ENCODE measurements around the gene TAF13. TPM values are rescaled to one million over a fixed set of nuclear protein-coding genes. Genes with fewer than 3 reads are reported as not detected.
"Not testable (repeated sequence)": the region's sequence is repeated elsewhere in the genome, so short reads cannot be mapped to it uniquely, and the experiment has no call there.

Gene TAF13
- total RNA-seq, 2 donors from 2014 or later = 46.7 to 66.2 TPM

- no peak for DNase-seq (ENCODE audit: low spot score)
- no peak for TF ChIP-seq CTCF (IDR thresholded peaks at IDR 0.05)
Observed at GRCh38 chr1:109060707-109061106, 15.1 kb downstream of the TAF13 start.

GRCh38 chr1:109059026-109059425 is 16.8 kb downstream of the TAF13 start:
- ATAC-seq (ENCODE audit: insufficient number of reproducible peaks, low FRiP score, low read depth) (no peak), DNase-seq (ENCODE audit: low spot score) (no peak)
- Histone ChIP-seq H3K27ac (no peak overlapping the region), H3K36me3 (peaks cover 11% of the 10 kb centered on the region), H3K4me1 (ENCODE audit: control insufficient read depth in 1 of 2, low read depth in 2 of 2) (no peaks in the 10 kb centered on the region), H3K4me3 (no peak overlapping the region), H3K9me3 (no peaks in the 10 kb centered on the region), H3K27me3 (replicated peaks; ENCODE audit: insufficient read depth) (no peaks in the 10 kb centered on the region)
- TF ChIP-seq CTCF (IDR thresholded peaks at IDR 0.05) = no peak

More at GRCh38 chr1:109060707-109061106, 15.1 kb downstream of the TAF13 start:
- no peak overlapping the region for H3K27ac ChIP-seq
- no peaks in the 10 kb centered on the region for H3K9me3 ChIP-seq
- peaks cover 22% of the 10 kb centered on the region for H3K36me3 ChIP-seq
- no peaks in the 10 kb centered on the region for H3K27me3 ChIP-seq (replicated peaks; ENCODE audit: insufficient read depth)
- no peaks in the 10 kb centered on the region for H3K4me1 ChIP-seq (ENCODE audit: control insufficient read depth in 1 of 2, low read depth in 2 of 2)
- ATAC-seq (ENCODE audit: insufficient number of reproducible peaks, low FRiP score, low read depth) = no peak
- H3K4me3 ChIP-seq = no peak overlapping the region

- H3K4me3 ChIP-seq = no peak overlapping the region
- TF ChIP-seq CTCF (IDR thresholded peaks at IDR 0.05) = no peak
- no peak for DNase-seq (ENCODE audit: low spot score)
- no peaks in the 10 kb centered on the region for H3K4me1 ChIP-seq (ENCODE audit: control insufficient read depth in 1 of 2, low read depth in 2 of 2)
- no peak for ATAC-seq (ENCODE audit: insufficient number of reproducible peaks, low FRiP score, low read depth)
- H3K27ac ChIP-seq = no peak overlapping the region
- H3K9me3 ChIP-seq = no peaks in the 10 kb centered on the region
- H3K36me3 ChIP-seq = no peaks in the 10 kb centered on the region
- no peaks in the 10 kb centered on the region for H3K27me3 ChIP-seq (replicated peaks; ENCODE audit: insufficient read depth)
Observed at GRCh38 chr1:109056064-109056463, 19.7 kb downstream of the TAF13 start.

- DNase-seq (ENCODE audit: low spot score); H3K9me3 ChIP-seq; ATAC-seq (ENCODE audit: insufficient number of reproducible peaks, low FRiP score, low read depth); H3K4me3 ChIP-seq; H3K36me3 ChIP-seq; H3K27me3 ChIP-seq (replicated peaks; ENCODE audit: insufficient read depth); H3K4me1 ChIP-seq (ENCODE audit: control insufficient read depth in 1 of 2, low read depth in 2 of 2); H3K27ac ChIP-seq: not testable (repeated sequence)
Observed at GRCh38 chr1:109052145-109052544, 23.7 kb downstream of the TAF13 start.

GRCh38 chr1:109050228-109050995 is 25.4 kb downstream of the TAF13 start:
- DNase-seq (ENCODE audit: low spot score) (no peak), ATAC-seq (ENCODE audit: insufficient number of reproducible peaks, low FRiP score, low read depth) (no peak)
- no peaks in the 10 kb centered on the region for H3K4me1 ChIP-seq (ENCODE audit: control insufficient read depth in 1 of 2, low read depth in 2 of 2)
- no peaks in the 10 kb centered on the region for H3K36me3 ChIP-seq
- no peak for TF ChIP-seq CTCF (IDR thresholded peaks at IDR 0.05)
- H3K9me3 ChIP-seq = no peaks in the 10 kb centered on the region
- no peak overlapping the region for H3K4me3 ChIP-seq
- H3K27me3 ChIP-seq (replicated peaks; ENCODE audit: insufficient read depth) = no peaks in the 10 kb centered on the region
- H3K27ac ChIP-seq = no peak overlapping the region

GRCh38 chr1:109048335-109048734 is 27.5 kb downstream of the TAF13 start:
- Histone ChIP-seq H3K36me3 (no peaks in the 10 kb centered on the region), H3K4me3 (no peak overlapping the region), H3K9me3 (no peaks in the 10 kb centered on the region), H3K27me3 (replicated peaks; ENCODE audit: insufficient read depth) (no peaks in the 10 kb centered on the region), H3K4me1 (ENCODE audit: control insufficient read depth in 1 of 2, low read depth in 2 of 2) (no peaks in the 10 kb centered on the region), H3K27ac (no peak overlapping the region)
- no peak for TF ChIP-seq CTCF (IDR thresholded peaks at IDR 0.05)
- DNase-seq (ENCODE audit: low spot score) (no peak), ATAC-seq (ENCODE audit: insufficient number of reproducible peaks, low FRiP score, low read depth) (no peak)

Measured in thoracic aorta (tissue), 2 donors.